Endothelial cell of umbilical vein (primary cell): Measurements from ENCODE around the gene MAN2B2. TPM values are rescaled to one million over a fixed set of nuclear protein-coding genes. Genes with fewer than 3 reads are reported as not detected.

Source experiments
- BruUV-seq: library from RNA; stranded (reverse); fragments of 400-500 nt; replicated peaks from 2 replicates; lab custom pipeline; 2021; lab: Mats Ljungman, UMichigan
- CTCF ChIA-PET: fragments of 300-600, 350-600 bp; sonication (Branson Sonifier 250); formaldehyde crosslinking; loops from one replicate; lab custom pipeline; 2021; ENCODE audit warnings: antibody characterized with exemption, inconsistent platforms; lab: Charles Lee
- POLR2A ChIA-PET: fragments of 300-600, 350-600 bp; sonication (Branson Sonifier 250); formaldehyde crosslinking; loops from one replicate; lab custom pipeline; 2021; ENCODE audit warnings: antibody characterized with exemption, inconsistent platforms; lab: Charles Lee
- DNase-seq: peaks from one replicate; pipeline ENCODE4 v3.0.0-alpha.2; 2011; ENCODE audit warnings: low read depth, low spot score
- FAIRE-seq: peaks from 2 replicates; lab custom pipeline; 2011; peaks lifted over from hg19 to GRCh38; lab: Jason Lieb, UNC
- H2AFZ ChIP-seq: 2 replicates; pipeline ENCODE4 v1.6.0; 2012; ENCODE audit warnings: low read depth, low read length, control low read depth, inconsistent platforms
- H3K27ac ChIP-seq: 2 replicates; pipeline ENCODE4 v1.5.1; 2011; ENCODE audit warnings: low read depth, mild to moderate bottlenecking, control low read depth, low read length, moderate library complexity; ENCODE audit not compliant: insufficient read depth
- H3K27me3 ChIP-seq, 2 experiments: 2 replicates each; pipeline versions ENCODE4 v1.6.0 to v1.6.1; 2011; ENCODE audit warnings: low read length in 2 of 2, mixed read lengths in 1 of 2; ENCODE audit not compliant: control insufficient read depth in 2 of 2, insufficient read depth in 2 of 2
- H3K36me3 ChIP-seq, 2 experiments: 2 replicates in 1 of 2; 3 replicates in 1 of 2; pipeline ENCODE4 v1.5.1; 2011; ENCODE audit warnings: low read length in 2 of 2, mild to moderate bottlenecking in 1 of 2, moderate library complexity in 1 of 2; ENCODE audit not compliant: control insufficient read depth in 2 of 2, insufficient read depth in 2 of 2; ENCODE audit errors: extremely low read depth in 1 of 2
- H3K4me1 ChIP-seq: 3 replicates; pipeline ENCODE4 v1.5.1; 2011; ENCODE audit warnings: mild to moderate bottlenecking, low read length; ENCODE audit not compliant: control insufficient read depth, insufficient read depth; ENCODE audit errors: extremely low read depth
- H3K4me2 ChIP-seq: 2 replicates; pipeline ENCODE4 v1.6.1; 2011; ENCODE audit warnings: low read length, control low read depth, mixed read lengths; ENCODE audit not compliant: insufficient read depth
- H3K4me3 ChIP-seq, 3 experiments: fragments of 200-600 bp in 1 of 3; sonication (generic), shearing (Covaris generic) in 1 of 3; replicated peaks in 1 of 3; 2 replicates each; pipeline ENCODE4 v1.5.1; 2011 to 2016; ENCODE audit warnings: control low read depth in 3 of 3, low read length in 3 of 3, mild to moderate bottlenecking in 2 of 3, inconsistent platforms in 1 of 3, low read depth in 1 of 3, moderate library complexity in 1 of 3; ENCODE audit not compliant: insufficient read depth in 1 of 3
- H3K79me2 ChIP-seq: 2 replicates; pipeline ENCODE4 v1.6.0; 2012; ENCODE audit warnings: low read length, inconsistent platforms; ENCODE audit not compliant: control insufficient read depth, insufficient read depth
- H3K9ac ChIP-seq: replicated peaks from 2 replicates; pipeline ENCODE3; 2011; ENCODE audit warnings: low read length, control low read depth; ENCODE audit not compliant: insufficient read depth; ENCODE audit errors: extremely low read depth
- H3K9me1 ChIP-seq: replicated peaks from 3 replicates; pipeline ENCODE4 v1.6.0; 2011; ENCODE audit warnings: mild to moderate bottlenecking, low read length; ENCODE audit not compliant: control insufficient read depth, insufficient read depth; ENCODE audit errors: extremely low read depth
- H3K9me3 ChIP-seq: replicated peaks from 2 replicates; pipeline ENCODE4 v1.5.1; 2012; ENCODE audit warnings: low read length, inconsistent platforms; ENCODE audit not compliant: control insufficient read depth, insufficient read depth
- H4K20me1 ChIP-seq: replicated peaks from 2 replicates; pipeline ENCODE3; 2011; ENCODE audit warnings: mild to moderate bottlenecking, low read length; ENCODE audit not compliant: control insufficient read depth, insufficient read depth; ENCODE audit errors: extremely low read depth
- CTCF ChIP-seq, 2 donors: IDR thresholded peaks; 1 replicate in 1 of 2; 2 replicates in 1 of 2; pipeline ENCODE4 v1.5.1; 2011; ENCODE audit warnings: low read length in 2 of 2, mild to moderate bottlenecking in 2 of 2, moderate library complexity in 2 of 2, control low read depth in 1 of 2, inconsistent platforms in 1 of 2, low read depth in 1 of 2; ENCODE audit not compliant: insufficient read depth in 1 of 2; ENCODE audit errors: extremely low read depth in 1 of 2
- EZH2 ChIP-seq: IDR thresholded peaks from 2 replicates; pipeline ENCODE4 v1.6.1; 2012; ENCODE audit warnings: borderline replicate concordance, low read depth, mild to moderate bottlenecking, moderate library complexity, low read length, inconsistent platforms; ENCODE audit not compliant: severe bottlenecking
- FOS ChIP-seq: IDR thresholded peaks from 2 replicates; pipeline ENCODE4 v1.6.1; 2011; ENCODE audit warnings: mild to moderate bottlenecking, low read length, moderate library complexity, borderline replicate concordance; ENCODE audit not compliant: insufficient read depth
- GATA2 ChIP-seq: IDR thresholded peaks from 2 replicates; pipeline ENCODE4 v1.7.0; 2011; ENCODE audit warnings: low read depth, mild to moderate bottlenecking, moderate library complexity, mixed read lengths, low read length; ENCODE audit not compliant: insufficient read length, insufficient read depth
- MAX ChIP-seq: IDR thresholded peaks from 2 replicates; pipeline ENCODE4 v1.6.1; 2011; ENCODE audit not compliant: insufficient read depth, insufficient read length
- MYC ChIP-seq: IDR thresholded peaks from one replicate; pipeline ENCODE4 v1.6.1; 2011; ENCODE audit warnings: mild to moderate bottlenecking, low read depth, low read length
- POLR2A ChIP-seq: IDR thresholded peaks from 2 replicates; pipeline ENCODE4 v1.6.1; 2012; ENCODE audit warnings: low read depth, mild to moderate bottlenecking, control low read depth, low read length
- dilution Hi-C: fragments of 300-500 bp; cut with MboI; formaldehyde crosslinking; loops from one replicate; pipeline ENCODE4 v1.15.0; 2019; ENCODE audit warnings: low sequenced_read_pairs; ENCODE audit not compliant: extremely low pct_ligation_motif_present
- intact Hi-C: fragments of 100-400 bp; cut with micrococcal nuclease; formaldehyde crosslinking; loops from one replicate; pipeline ENCODE4 v1.10.0; 2022
- polyA plus RNA-seq, 4 experiments: library from polyadenylated mRNA; depleted of rRNA in 3 of 4; stranded (reverse) in 3 of 4; unstranded in 1 of 4; fragments of >200 nt; gene quantifications; 2 replicates each; pipeline versions ENCODE4 v1.2.1 to v1.2.3, GENCODE V29; 2011 to 2012; ENCODE audit warnings: missing spikeins in 1 of 4
- total RNA-seq: library from RNA; stranded (reverse); gene quantifications from 2 replicates; pipeline ENCODE4 v1.2.3, GENCODE V29; 2021

Gene MAN2B2
- total and polyA plus RNA-seq, 2 donors (not counting 3 experiments of a cell fraction or from before 2014, with no cell fraction given): 15.7 to 25.1 TPM

GRCh38 chr4:6551660-6552059 lies 23.3 kb upstream of the MAN2B2 start:
- H4K20me1 ChIP-seq: no peaks in the 10 kb centered on the region
- DNase-seq (no peak), FAIRE-seq (no peak)
- no peaks in the 10 kb centered on the region for H3K9me1 ChIP-seq
- ChIA-PET POLR2A (no interaction called here), CTCF (no interaction called here)
- intact Hi-C loops: loop anchor here (2.0 kb wide), 1 partner anchor 57 kb away; no protein-coding TSS in a partner anchor
- H3K36me3 ChIP-seq: no peaks in the 10 kb centered on the region
- H3K9ac ChIP-seq: no peak overlapping the region
- TF ChIP-seq MYC: no peak
- TF ChIP-seq FOS: no peak
- TF ChIP-seq CTCF (IDR thresholded peaks at IDR 0.05; ENCODE audit: extremely low read depth in 1 of 2, insufficient read depth in 1 of 2, low read depth in 1 of 2, low read length in 2 of 2): no peak
- no peak for TF ChIP-seq POLR2A
- TF ChIP-seq EZH2: no peak
- no peak for TF ChIP-seq GATA2
- TF ChIP-seq MAX: no peak
- H3K4me2 ChIP-seq: no peak overlapping the region
- no peaks in the 10 kb centered on the region for H3K79me2 ChIP-seq
- no peaks in the 10 kb centered on the region for H3K27me3 ChIP-seq
- dilution Hi-C loops: no loop called here
- H3K9me3 ChIP-seq: no peaks in the 10 kb centered on the region
- BruUV-seq: no TSS peak
- H3K4me3 ChIP-seq: no peak overlapping the region
- H2AFZ ChIP-seq: no peak overlapping the region
- no peaks in the 10 kb centered on the region for H3K4me1 ChIP-seq
- no peak overlapping the region for H3K27ac ChIP-seq
